ENCODE measurements around the gene SLC7A7.

Gene SLC7A7

DNA sequence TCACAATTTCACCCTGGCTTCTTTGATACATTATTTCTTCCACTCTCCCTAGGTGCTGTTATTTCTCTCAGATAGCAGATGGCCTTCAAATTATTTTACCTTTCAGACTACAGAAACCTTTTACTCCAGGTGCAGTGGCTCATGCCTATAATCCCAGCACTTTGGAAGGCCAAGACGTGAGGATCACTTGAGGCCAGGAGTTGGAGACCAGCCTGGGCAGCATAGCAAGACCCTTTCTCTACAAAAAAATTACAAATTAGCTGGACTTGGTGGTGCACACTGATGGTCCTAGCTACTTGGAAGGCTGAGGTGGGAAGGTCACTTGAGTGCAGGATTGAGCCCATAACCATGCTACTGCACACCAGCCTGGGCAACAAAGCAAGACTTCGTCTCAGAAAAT, 23.1 kb downstream of the SLC7A7 start:
- TF ChIP-seq GATA3 (IDR thresholded peaks at IDR 0.05; ENCODE audit: low read depth, low read length) (no peak), GATA2 (IDR thresholded peaks at IDR 0.05; ENCODE audit: low read depth, low read length) (no peak)

DNA sequence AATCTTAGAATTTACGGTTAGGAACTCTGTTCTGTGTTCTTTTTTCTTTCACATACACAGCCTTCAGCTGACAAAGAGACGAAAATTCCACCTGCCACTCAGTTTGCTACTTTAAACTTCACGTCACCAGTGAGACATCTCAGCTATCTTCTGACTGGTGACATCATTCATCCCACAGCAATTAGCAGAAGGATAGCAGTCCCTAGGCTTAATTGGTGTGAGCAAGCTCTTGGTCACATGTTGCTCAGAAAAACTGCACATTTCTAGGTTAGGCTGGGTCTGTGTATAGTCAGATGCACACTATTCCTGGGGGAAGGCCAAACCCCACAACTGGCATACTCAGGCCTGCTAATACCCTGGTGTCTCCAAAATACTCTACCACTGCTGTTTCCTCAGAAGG, 23.9 kb downstream of the SLC7A7 start:
- no peak for TF ChIP-seq GATA3 (IDR thresholded peaks at IDR 0.05; ENCODE audit: low read depth, low read length)
- TF ChIP-seq GATA2 (IDR thresholded peaks at IDR 0.05; ENCODE audit: low read depth, low read length): no peak

DNA sequence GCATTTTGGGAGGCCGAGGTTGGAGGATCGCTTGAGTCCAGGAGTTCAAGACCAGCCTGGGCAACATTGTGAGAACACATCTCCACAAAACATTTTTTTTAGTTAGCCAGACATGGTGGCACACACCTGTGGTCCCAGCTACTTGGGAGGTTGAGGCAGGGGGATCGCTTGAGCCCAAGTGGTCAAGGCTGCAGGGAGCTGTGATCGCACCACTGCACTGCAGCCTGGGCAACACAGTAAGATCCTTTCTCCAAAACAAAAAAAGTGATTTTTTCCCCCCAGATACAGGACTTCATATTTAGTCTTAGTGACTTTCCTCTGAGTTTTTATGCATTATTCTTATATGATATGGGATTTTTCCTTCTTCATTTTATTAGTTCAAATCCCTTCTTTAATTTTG, 28.6 kb downstream of the SLC7A7 start:
- no peak for TF ChIP-seq GATA2 (IDR thresholded peaks at IDR 0.05; ENCODE audit: low read depth, low read length)
- no peak for TF ChIP-seq GATA3 (IDR thresholded peaks at IDR 0.05; ENCODE audit: low read depth, low read length)

DNA sequence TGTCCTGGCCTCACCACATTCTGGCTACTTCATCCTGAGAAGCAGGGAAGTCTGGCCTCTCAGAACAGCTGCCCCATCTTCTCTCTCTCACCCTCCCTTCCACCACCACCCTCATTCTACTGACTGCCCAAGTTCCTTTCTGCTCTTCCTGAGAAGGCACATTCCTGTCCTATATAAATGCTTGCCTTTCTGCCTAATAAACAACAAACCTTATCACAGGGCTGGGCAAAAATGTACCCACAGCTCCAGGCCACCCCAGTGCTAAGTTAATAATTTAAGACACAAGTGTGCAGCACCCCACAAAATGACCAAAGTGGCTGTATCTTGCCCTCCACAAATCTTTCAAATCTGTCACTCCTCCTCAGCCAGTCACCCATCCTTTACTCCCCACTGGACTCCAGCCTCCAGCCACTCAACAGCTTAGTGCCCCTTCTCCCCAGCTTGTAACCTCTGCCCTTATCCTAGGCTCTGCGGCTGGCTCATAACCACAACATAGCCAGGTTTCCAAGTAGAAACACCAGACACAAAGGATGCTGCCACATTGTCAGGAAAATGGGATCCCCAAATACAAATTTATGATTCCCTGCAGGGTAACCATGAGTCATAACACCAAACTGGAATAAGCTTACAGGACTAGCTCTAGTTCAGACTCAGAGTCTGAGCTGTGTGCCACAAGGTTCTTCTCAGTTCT, 33.8 kb downstream of the SLC7A7 start:
- TF ChIP-seq GATA3 (IDR thresholded peaks at IDR 0.05; ENCODE audit: low read depth, low read length) (no peak), GATA2 (IDR thresholded peaks at IDR 0.05; ENCODE audit: low read depth, low read length) (no peak)

DNA sequence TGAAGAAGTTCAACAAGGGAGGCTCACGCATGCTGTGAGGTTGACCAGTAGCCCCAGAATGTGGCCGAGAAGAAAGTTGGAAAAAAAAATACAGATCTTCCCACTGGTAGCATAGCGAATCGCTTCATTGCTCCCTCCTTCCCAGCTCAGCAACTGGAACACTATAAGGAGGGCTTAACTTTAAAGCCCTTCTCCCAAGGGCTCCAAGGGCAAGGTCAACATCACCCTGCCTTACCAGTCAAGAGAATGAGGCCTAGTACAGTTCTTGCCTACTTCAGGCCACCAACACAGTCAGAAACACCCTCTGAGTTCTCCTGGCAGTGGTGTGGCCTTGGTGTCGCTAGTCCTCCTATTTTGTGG, 34.3 kb downstream of the SLC7A7 start:
- TF ChIP-seq GATA3 (IDR thresholded peaks at IDR 0.05; ENCODE audit: low read depth, low read length) (no peak), GATA2 (IDR thresholded peaks at IDR 0.05; ENCODE audit: low read depth, low read length) (no peak)

DNA sequence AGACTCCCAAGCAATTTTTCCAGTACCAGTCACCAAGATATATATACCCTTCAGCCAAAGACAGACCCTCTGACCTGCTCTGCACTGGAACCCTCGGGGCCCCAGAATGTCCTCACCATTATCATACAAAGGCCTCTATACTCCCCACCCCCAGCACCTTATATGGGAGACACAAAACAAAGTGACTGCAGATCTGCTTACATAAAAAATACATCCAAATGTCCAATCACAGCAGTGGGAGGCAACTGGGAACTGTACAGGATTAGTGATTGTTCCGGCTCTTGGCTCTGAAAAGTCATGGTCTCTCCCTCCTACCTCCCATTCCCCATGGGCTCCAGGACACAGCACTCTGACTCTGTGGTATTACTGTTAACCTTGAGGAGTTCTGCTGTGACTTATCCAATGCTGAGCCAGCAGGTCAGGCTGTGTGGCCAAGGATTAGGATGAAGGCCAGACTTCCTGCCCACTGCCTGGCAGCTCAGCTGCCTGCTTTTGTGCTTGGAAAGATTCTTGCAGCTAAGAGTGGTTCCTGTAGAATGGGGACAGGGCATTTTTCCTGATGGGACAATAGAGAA, 35.0 kb downstream of the SLC7A7 start:
- TF ChIP-seq GATA2 (IDR thresholded peaks at IDR 0.05; ENCODE audit: low read depth, low read length) (no peak), GATA3 (IDR thresholded peaks at IDR 0.05; ENCODE audit: low read depth, low read length) (no peak)

DNA sequence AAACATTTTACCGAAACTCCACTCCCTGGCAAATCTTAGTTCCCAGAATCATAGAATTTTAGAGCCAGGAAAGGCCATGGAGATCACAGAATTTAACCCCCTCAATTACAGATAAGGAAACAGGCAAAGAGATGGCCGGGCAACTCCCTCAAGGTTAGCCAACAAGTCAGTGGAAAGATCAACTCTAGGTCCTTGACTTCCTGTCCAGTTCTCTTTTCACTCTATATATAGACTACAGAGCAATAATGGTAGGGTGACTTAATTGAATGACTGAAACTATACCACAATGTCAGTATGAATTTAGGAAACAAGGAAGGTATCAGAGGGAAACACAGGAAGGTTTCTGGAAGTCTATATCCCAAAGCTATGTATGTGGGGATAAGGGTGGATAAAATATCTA, 37.2 kb downstream of the SLC7A7 start:
- no peak for TF ChIP-seq GATA3 (IDR thresholded peaks at IDR 0.05; ENCODE audit: low read depth, low read length)
- no peak for TF ChIP-seq GATA2 (IDR thresholded peaks at IDR 0.05; ENCODE audit: low read depth, low read length)

DNA sequence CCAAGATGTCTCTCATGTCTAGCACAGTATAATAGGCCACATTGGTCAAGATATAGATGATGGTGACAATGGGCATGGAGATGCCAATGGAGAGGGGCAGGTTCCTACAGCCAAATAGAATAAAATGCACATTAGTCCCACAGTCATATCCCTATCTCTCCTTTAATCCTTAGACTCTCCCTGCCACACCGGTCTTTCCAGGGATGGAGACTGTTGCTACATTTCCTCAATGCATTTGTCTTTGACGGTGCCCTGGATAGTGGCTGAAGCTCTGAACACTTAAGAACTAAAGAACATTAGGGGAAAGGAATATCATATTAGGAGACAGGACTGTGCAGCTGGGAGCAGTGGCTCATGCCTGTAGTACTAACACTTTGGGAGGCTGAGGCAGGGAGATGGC, 39.0 kb downstream of the SLC7A7 start:
- no peak for TF ChIP-seq GATA3 (IDR thresholded peaks at IDR 0.05; ENCODE audit: low read depth, low read length)
- no peak for TF ChIP-seq GATA2 (IDR thresholded peaks at IDR 0.05; ENCODE audit: low read depth, low read length)

DNA sequence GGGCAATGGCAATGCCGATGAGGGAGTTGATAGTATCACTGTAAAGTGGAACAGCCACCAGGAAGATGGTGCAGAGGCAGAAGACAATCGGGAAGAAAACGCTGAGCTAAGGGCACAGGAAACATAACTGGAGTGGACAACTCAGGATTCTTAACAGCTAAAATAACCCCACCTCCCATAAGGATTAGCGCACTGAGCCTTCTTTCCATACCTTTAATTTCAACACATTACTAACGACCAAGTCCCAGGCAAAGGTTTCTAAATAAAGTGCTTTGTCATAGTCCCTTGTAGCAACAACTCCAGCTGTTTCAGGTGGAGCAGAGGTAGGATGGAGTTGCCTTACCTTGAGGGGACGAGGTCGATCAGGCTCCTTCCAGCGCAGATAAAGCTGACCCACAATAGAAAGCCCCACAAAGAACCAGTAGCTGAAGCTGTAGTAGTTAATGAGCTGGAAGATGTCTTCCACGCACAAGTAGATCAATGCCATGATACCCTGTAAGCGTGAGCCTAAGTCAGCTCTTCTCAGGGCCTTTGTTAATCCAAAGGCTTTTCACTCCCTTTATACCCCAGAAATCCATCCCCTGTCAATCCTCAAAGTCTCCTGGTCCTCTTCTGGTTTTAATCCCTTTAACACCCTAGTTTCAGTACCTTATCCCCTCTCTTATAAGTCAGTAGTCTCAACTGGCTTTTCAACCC, 41.1 kb downstream of the SLC7A7 start:
- TF ChIP-seq GATA2 (IDR thresholded peaks at IDR 0.05; ENCODE audit: low read depth, low read length) (no peak), GATA3 (IDR thresholded peaks at IDR 0.05; ENCODE audit: low read depth, low read length) (no peak)

DNA sequence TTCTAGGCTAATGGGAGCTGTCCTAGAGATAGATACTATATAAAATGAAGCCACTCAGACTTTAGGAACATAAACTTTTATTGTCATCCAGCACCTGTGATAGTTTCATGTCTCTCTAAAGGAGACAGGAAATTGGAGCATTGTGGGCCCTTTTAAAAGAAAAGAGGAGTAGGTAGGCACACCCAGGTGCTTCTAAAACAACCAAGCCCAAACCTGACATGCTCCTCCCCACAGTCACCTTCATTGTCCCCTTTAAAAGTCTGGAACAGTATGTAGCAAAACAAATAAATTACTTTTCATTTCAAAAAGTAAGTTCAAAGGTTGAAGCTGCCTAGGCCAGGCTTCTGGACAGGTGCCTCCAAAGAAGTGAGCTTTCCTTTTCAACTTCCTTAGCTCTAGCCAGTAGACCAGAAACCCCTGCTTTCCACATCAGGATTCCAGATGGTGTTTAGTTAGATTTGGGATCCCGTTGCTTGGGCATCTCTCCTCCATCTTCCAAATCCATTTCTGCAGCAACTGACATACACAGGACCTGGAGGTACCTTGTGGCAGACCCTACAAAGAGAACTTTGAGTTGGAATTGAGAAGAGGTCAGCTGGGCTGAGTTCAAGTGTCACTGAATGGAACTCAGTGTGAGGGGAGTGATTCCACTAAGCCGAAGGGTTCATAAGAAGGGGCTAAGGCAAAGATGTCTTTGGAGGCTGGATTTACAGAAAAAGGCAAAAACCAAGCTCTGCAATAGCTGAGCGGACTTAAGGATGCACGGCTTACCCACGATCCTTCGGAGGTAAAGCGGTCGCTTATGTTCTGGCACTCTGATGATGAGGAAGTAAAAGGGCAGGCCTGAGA, 41.8 kb downstream of the SLC7A7 start:
- TF ChIP-seq GATA2 (IDR thresholded peaks at IDR 0.05; ENCODE audit: low read depth, low read length) (no peak), GATA3 (IDR thresholded peaks at IDR 0.05; ENCODE audit: low read depth, low read length) (no peak)

DNA sequence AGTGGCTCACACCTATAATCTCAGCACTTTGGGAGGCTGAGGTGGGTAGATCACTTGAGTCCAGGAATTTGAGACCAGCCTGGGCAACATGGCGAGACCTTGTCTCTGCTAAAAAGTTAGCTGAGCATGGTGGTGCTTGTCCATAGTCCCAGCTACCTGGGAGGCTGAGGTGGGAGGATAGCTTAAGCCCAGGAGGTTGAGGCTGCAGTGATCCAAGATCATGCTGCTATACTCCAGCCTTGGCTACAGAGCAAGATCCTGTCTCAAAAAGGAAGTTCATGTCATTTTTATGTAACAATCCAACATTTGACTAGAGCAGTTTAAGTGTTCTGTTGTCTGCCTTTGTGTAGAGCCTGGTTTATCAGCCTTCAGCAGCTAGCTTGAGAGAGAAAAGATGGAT, 42.5 kb downstream of the SLC7A7 start:
- TF ChIP-seq GATA3 (IDR thresholded peaks at IDR 0.05; ENCODE audit: low read depth, low read length) (no peak), GATA2 (IDR thresholded peaks at IDR 0.05; ENCODE audit: low read depth, low read length) (no peak)

DNA sequence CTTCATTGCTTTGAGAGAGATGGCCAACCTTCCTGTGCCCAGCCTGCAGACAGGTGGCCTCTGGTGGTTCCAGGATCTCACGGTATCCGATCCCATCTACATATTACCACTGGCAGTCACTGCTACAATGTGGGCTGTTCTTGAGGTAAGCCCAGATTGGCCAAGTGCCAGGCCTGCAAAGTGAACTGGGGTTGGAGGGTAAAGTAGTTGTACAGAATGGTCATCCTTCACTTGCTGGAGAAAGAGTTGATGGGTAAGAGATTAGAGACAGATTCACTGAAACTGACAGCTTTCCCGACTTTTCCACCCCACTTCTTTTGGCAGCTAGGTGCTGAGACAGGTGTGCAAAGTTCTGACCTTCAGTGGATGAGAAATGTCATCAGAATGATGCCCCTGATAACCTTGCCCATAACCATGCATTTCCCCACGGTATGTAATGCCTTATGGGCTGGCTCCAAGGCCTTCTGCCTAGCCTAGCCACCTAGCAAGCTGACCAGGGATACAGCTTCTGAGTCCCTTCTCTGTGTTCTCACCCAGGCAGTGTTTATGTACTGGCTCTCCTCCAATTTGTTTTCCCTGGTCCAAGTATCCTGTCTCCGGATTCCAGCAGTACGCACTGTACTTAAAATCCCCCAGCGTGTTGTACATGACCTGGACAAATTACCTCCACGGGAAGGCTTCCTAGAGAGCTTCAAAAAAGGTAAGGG, 44.6 kb downstream of the SLC7A7 start:
- TF ChIP-seq GATA3 (IDR thresholded peaks at IDR 0.05; ENCODE audit: low read depth, low read length) (no peak), GATA2 (IDR thresholded peaks at IDR 0.05; ENCODE audit: low read depth, low read length) (no peak)

DNA sequence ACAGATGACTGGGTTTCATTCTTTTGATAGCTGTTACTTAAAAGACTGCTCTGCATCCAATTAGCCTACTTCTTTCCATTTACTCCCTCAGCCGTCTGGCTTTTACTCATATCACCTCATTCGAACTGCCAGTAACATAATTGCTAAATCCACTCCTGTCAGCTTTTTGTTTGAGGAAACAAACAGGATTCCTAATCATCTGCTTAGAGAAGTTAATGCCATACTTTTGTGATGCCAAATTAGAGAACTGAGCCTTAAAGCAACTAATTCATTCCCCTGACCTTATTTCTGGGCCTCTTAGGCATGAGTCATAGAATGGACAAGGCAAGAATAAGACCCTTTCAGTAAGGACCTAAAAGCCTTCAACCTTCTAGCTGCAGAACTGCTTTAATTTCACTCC, 45.9 kb downstream of the SLC7A7 start:
- TF ChIP-seq GATA2 (IDR thresholded peaks at IDR 0.05; ENCODE audit: low read depth, low read length): no peak
- TF ChIP-seq GATA3 (IDR thresholded peaks at IDR 0.05; ENCODE audit: low read depth, low read length): no peak

DNA sequence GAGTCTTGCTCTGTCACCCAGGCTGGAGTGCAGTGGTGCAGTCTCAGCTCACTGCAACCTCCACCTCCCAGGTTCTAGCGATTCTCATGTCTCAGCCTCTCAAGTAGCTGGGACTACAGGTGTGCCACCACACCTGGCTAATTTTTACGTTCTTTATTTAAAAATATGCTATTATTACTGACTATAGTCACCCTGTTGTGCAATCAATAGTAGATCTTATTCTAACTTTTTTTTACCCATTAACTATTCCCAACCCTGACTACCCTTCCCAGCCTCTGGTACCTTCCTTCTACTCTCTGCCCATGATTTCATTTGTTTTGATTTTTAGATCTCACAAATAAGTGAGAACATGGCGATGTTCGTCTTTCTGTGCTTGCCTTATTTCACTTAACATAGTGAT, 46.3 kb downstream of the SLC7A7 start:
- no peak for TF ChIP-seq GATA2 (IDR thresholded peaks at IDR 0.05; ENCODE audit: low read depth, low read length)
- TF ChIP-seq GATA3 (IDR thresholded peaks at IDR 0.05; ENCODE audit: low read depth, low read length): no peak
